ENCODE data around the gene CFP.

GRCh38 chrX:47578692-47579091, 51.0 kb downstream of the CFP start:
- no peak for TF ChIP-seq NCOA2 (CRISPR knock-in tag; IDR thresholded peaks at IDR 0.05)
- TF ChIP-seq EP300 (IDR thresholded peaks at IDR 0.05; ENCODE audit: low read depth in 2 of 2, low read length in 2 of 2), result no peak
- no peak for TF ChIP-seq EP300 (CRISPR knock-in tag; IDR thresholded peaks at IDR 0.05; ENCODE audit: borderline replicate concordance)
- TF ChIP-seq MAZ (IDR thresholded peaks at IDR 0.05; ENCODE audit: borderline replicate concordance, low read depth, low read length), result no peak
- no peak for TF ChIP-seq MAZ (CRISPR knock-in tag; IDR thresholded peaks at IDR 0.05; ENCODE audit: low read depth)
- TF ChIP-seq TP53 (CRISPR knock-in tag; conservative IDR thresholded peaks at IDR 0.05), result no peak
- TF ChIP-seq CEBPG (CRISPR knock-in tag; IDR thresholded peaks at IDR 0.05), result no peak
- TF ChIP-seq TOE1 (CRISPR knock-in tag; IDR thresholded peaks at IDR 0.05), result no peak
- TF ChIP-seq HNF1A (IDR thresholded peaks at IDR 0.05; ENCODE audit: low read depth), result no peak
- TF ChIP-seq HNF1A (CRISPR knock-in tag; IDR thresholded peaks at IDR 0.05; ENCODE audit: borderline replicate concordance), result no peak
- no peak for TF ChIP-seq FUBP1 (CRISPR knock-in tag; IDR thresholded peaks at IDR 0.05; ENCODE audit: borderline replicate concordance)
- no peak for TF ChIP-seq RAD51 (IDR thresholded peaks at IDR 0.05; ENCODE audit: borderline replicate concordance)
- no peak for TF ChIP-seq ZNF496 (CRISPR knock-in tag; IDR thresholded peaks at IDR 0.05; ENCODE audit: insufficient replicate concordance)
- TF ChIP-seq ETV6 (CRISPR knock-in tag; conservative IDR thresholded peaks at IDR 0.05), result no peak
- no peak for TF ChIP-seq NR2F2 (IDR thresholded peaks at IDR 0.05; ENCODE audit: borderline replicate concordance, low read depth)
- TF ChIP-seq CHD2 (IDR thresholded peaks at IDR 0.05; ENCODE audit: low read depth, low read length), result no peak

Data from HepG2 (cell line).